Heart left ventricle (tissue), 13 donors: ENCODE results near the gene ZNF516.

Experiments
- POLR2A ChIP-seq, 2 donors: fragments of 450-650 bp; IDR thresholded peaks; one replicate each; pipeline ENCODE4 v1.6.1; 2017; ENCODE audit warnings: antibody characterized with exemption in 2 of 2, mild to moderate bottlenecking in 2 of 2, moderate library complexity in 2 of 2
- TF ChIP-seq, protein P1 (sequence below), 12 donors: fragments of 200-600 bp; sonication (generic) in 4 of 12; IDR thresholded peaks; one replicate each; pipeline versions ENCODE4 v1.5.0 to v1.8.0; 2018 to 2022; ENCODE audit warnings: antibody characterized with exemption in 12 of 12, mild to moderate bottlenecking in 5 of 12
- donor health status: ischemic (EF 13 %, LVEDD 7.1; RV severe dilation, severe dysfunction).
- donor health status: DM: no; HTN: yes; CAD: no.
- donor health status: DM: no; HTN: no; CAD: no.
- donor health status: ischemic (EF 25% LVEDD 6.9; RV normal size, moderate dysfunction).
- donor health status: ischemic (EF 25% LVEDD 5.7; RV mildly dilated, moderate dysfunction).
- donor health status: ischemic (EF 35%, LVEDD 5.7; RV mildly dilated, moderate dysfunction).
- donor health status: nonischemic (EF 11% LVEDD 7.7; RV severe dilation, severe dysfunction).
- donor health status: DM: yes; HTN: yes; CAD: no.
- donor health status: PGD.
- donor health status: ischemic (EF 29% LVEDD 5.4; RV normal size, mild dysfunction).
- donor health status: nonischemic (EF 23%, LVEDD 6.1; RV moderate dilation, normal function).

DNA sequence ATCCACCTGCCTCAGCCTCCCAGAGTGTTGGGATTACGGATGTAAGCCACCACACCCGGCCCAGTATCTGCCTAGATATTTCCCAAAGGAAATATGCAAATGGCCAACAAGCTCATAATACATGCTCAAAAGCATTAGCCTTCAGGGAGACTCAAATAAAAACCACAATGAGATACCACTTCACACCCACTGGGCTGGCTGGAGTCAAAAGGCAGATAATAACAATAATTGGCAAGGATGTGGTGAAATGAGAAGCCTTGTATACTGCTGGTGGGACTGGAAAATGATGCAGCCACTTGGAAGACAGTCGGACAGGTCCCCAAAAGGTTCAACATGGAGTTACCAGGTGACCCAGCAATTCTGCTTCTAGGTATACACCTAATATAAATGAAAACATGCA lies 20.5 kb upstream of the ZNF516 start:
- TF ChIP-seq, protein P1, sequence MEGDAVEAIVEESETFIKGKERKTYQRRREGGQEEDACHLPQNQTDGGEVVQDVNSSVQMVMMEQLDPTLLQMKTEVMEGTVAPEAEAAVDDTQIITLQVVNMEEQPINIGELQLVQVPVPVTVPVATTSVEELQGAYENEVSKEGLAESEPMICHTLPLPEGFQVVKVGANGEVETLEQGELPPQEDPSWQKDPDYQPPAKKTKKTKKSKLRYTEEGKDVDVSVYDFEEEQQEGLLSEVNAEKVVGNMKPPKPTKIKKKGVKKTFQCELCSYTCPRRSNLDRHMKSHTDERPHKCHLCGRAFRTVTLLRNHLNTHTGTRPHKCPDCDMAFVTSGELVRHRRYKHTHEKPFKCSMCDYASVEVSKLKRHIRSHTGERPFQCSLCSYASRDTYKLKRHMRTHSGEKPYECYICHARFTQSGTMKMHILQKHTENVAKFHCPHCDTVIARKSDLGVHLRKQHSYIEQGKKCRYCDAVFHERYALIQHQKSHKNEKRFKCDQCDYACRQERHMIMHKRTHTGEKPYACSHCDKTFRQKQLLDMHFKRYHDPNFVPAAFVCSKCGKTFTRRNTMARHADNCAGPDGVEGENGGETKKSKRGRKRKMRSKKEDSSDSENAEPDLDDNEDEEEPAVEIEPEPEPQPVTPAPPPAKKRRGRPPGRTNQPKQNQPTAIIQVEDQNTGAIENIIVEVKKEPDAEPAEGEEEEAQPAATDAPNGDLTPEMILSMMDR (IDR thresholded peaks at IDR 0.05), result no peak
- no peak for TF ChIP-seq POLR2A (IDR thresholded peaks at IDR 0.05)
